AG20443 (cell line): Measurements from ENCODE around the gene SLC25A21.
"Not testable (repeated sequence)": the region's sequence is repeated elsewhere in the genome, so short reads cannot be mapped to it uniquely, and the experiment has no call there.

Source experiments
- DNase-seq: peaks from one replicate; pipeline ENCODE4 v3.0.0; 2012; ENCODE audit warnings: low spot score, mixed read lengths

SLC25A21 gene

GRCh38 chr14:36820901-36821300 lies 351.5 kb downstream of the SLC25A21 start:
- no peak for DNase-seq

- DNase-seq = no peak
These were observed 352.2 kb downstream of the SLC25A21 start for GRCh38 chr14:36820111-36820709.

- peak; percentile 74 for DNase-seq
These were observed 353.5 kb downstream of the SLC25A21 start for GRCh38 chr14:36818794-36819384.

GRCh38 chr14:36818246-36818645 lies 354.2 kb downstream of the SLC25A21 start:
- DNase-seq = no peak

- DNase-seq = no peak
These were observed 355.1 kb downstream of the SLC25A21 start for GRCh38 chr14:36817071-36817930.

GRCh38 chr14:36816481-36816880 lies 355.9 kb downstream of the SLC25A21 start:
- no peak for DNase-seq

- not testable (repeated sequence) for DNase-seq
These were observed 357.6 kb downstream of the SLC25A21 start for GRCh38 chr14:36814783-36815182.

GRCh38 chr14:36810209-36810608 lies 362.2 kb downstream of the SLC25A21 start:
- DNase-seq = no peak

GRCh38 chr14:36807727-36808126 lies 364.7 kb downstream of the SLC25A21 start:
- no peak for DNase-seq

- no peak for DNase-seq
These were observed 367.3 kb downstream of the SLC25A21 start for GRCh38 chr14:36805131-36805559.

- DNase-seq = no peak
These were observed 374.8 kb downstream of the SLC25A21 start for GRCh38 chr14:36797634-36798033.

- no peak for DNase-seq
These were observed 381.0 kb downstream of the SLC25A21 start for GRCh38 chr14:36791402-36791801.

GRCh38 chr14:36785511-36785910 lies 386.9 kb downstream of the SLC25A21 start:
- DNase-seq = no peak

GRCh38 chr14:36784541-36784940 lies 387.9 kb downstream of the SLC25A21 start:
- DNase-seq = no peak

GRCh38 chr14:36781897-36782296 lies 390.5 kb downstream of the SLC25A21 start:
- DNase-seq = no peak

GRCh38 chr14:36773558-36773957 lies 398.8 kb downstream of the SLC25A21 start:
- peak; percentile 35 for DNase-seq

- DNase-seq = peak; percentile 34
These were observed 399.3 kb downstream of the SLC25A21 start for GRCh38 chr14:36773136-36773540.

GRCh38 chr14:36771028-36771640 lies 401.3 kb downstream of the SLC25A21 start:
- no peak for DNase-seq

GRCh38 chr14:36768638-36769337 lies 403.6 kb downstream of the SLC25A21 start:
- DNase-seq = no peak

- DNase-seq = peak; percentile 25
These were observed 404.7 kb downstream of the SLC25A21 start for GRCh38 chr14:36767603-36768281.

- no peak for DNase-seq
These were observed 405.4 kb downstream of the SLC25A21 start for GRCh38 chr14:36766974-36767373.
